ENCODE results near the gene BCL7C.

DNA sequence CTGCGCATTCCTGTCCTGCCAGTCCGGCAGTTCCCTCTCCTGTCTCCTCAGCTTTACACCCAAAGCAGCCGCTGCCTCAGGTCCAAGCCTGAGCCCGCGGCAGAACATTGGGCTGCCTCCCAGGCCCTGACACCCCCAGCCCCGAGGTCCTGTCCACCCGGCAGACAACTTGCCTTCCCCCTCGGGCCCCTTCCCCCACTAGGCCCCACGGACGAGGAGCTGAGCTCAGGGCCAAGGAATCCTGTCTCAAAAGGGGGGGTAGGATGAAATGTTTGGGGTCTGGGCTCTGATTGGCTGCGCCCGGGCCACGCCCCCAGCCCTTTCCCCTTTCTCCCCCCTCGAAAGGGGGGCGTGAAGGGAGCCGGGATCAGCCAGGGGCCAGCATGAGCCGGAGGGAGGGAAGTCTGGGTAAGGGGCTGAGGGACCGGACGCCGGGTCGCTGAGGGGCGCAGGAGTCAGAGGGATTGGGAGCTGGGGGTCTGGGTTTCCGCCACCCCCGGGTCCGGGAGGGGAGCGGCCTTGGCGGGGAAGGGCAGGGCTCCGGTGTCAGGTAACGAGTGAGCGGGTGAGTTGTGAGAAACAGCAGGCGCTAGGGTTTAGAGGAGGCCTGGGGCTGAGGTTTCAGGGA is 2.5 kb upstream of the BCL7C start, which contains the start of gene CTF1:
- TF ChIP-seq EZH2 (optimal IDR thresholded peaks at IDR 0.05; ENCODE audit: low read depth, low read length): no peak
- TF ChIP-seq, protein P1, sequence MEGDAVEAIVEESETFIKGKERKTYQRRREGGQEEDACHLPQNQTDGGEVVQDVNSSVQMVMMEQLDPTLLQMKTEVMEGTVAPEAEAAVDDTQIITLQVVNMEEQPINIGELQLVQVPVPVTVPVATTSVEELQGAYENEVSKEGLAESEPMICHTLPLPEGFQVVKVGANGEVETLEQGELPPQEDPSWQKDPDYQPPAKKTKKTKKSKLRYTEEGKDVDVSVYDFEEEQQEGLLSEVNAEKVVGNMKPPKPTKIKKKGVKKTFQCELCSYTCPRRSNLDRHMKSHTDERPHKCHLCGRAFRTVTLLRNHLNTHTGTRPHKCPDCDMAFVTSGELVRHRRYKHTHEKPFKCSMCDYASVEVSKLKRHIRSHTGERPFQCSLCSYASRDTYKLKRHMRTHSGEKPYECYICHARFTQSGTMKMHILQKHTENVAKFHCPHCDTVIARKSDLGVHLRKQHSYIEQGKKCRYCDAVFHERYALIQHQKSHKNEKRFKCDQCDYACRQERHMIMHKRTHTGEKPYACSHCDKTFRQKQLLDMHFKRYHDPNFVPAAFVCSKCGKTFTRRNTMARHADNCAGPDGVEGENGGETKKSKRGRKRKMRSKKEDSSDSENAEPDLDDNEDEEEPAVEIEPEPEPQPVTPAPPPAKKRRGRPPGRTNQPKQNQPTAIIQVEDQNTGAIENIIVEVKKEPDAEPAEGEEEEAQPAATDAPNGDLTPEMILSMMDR (IDR thresholded peaks at IDR 0.05; ENCODE audit: low read length): no peak
- no peak for TF ChIP-seq EZH2phosphoT487 (IDR thresholded peaks at IDR 0.05; ENCODE audit: low read length)

All from MM.1S (cell line).